PC-3 (cell line): ENCODE measurements around the gene SGCG. TPM values are rescaled to one million over a fixed set of nuclear protein-coding genes. Genes with fewer than 3 reads are reported as not detected.

Experiments used
- ATAC-seq: fragments of 200-7000 bp; cut with Tn5 transposase; 2 replicates; pipeline ENCODE4 v1.9.1; 2020; ENCODE audit warnings: mild to moderate bottlenecking, moderate library complexity
- BruUV-seq: library from RNA; stranded (reverse); fragments of 400-500 nt; replicated peaks from 2 replicates; lab custom pipeline; 2021; lab: Mats Ljungman, UMichigan
- CTCF ChIA-PET: fragments of 300-600 bp; sonication (Branson Sonifier 250); formaldehyde crosslinking; loops from one replicate; lab custom pipeline; 2022; ENCODE audit warnings: antibody characterized with exemption; lab: Charles Lee
- POLR2A ChIA-PET: fragments of 300-600 bp; sonication (Branson Sonifier 250); formaldehyde crosslinking; loops from one replicate; lab custom pipeline; 2022; ENCODE audit warnings: antibody characterized with exemption; ENCODE audit not compliant: unreplicated experiment; lab: Charles Lee
- DNase-seq: peaks from one replicate; pipeline ENCODE4 v3.0.0-alpha.2; 2015
- H2AFZ ChIP-seq: fragments of 300-600 bp; sonication (generic); 2 replicates; pipeline ENCODE4 v1.6.0; 2016; ENCODE audit warnings: antibody characterized with exemption, low read length
- H3F3A ChIP-seq: fragments of 300-600 bp; sonication (generic); one replicate; pipeline ENCODE4 v1.6.0; 2017; ENCODE audit warnings: antibody characterized with exemption, low read length, control low read depth, mild to moderate bottlenecking; ENCODE audit not compliant: unreplicated experiment
- H3K27ac ChIP-seq: fragments of 300-600 bp; sonication (generic); 2 replicates; pipeline ENCODE4 v1.5.1; 2016; ENCODE audit warnings: mild to moderate bottlenecking, low read length
- H3K27me3 ChIP-seq: fragments of 300-600 bp; sonication (generic); 2 replicates; pipeline ENCODE4 v1.6.1; 2016; ENCODE audit warnings: low read length, mixed read lengths
- H3K36me3 ChIP-seq: fragments of 300-600 bp; sonication (generic); 2 replicates; pipeline ENCODE4 v1.6.1; 2016; ENCODE audit warnings: low read depth, mixed run types, low read length, mixed read lengths
- H3K4me1 ChIP-seq: fragments of 300-600 bp; sonication (generic); 2 replicates; pipeline ENCODE4 v1.5.1; 2016; ENCODE audit warnings: low read length; ENCODE audit not compliant: insufficient read depth
- H3K4me2 ChIP-seq: fragments of 300-600 bp; sonication (generic); 2 replicates; pipeline ENCODE4 v1.6.0; 2016; ENCODE audit warnings: low read length
- H3K4me3 ChIP-seq: fragments of 300-600 bp; sonication (generic); 2 replicates; pipeline ENCODE4 v1.5.1; 2016; ENCODE audit warnings: mild to moderate bottlenecking, low read length, mixed read lengths
- H3K79me2 ChIP-seq: fragments of 300-600 bp; sonication (generic); 2 replicates; pipeline ENCODE4 v1.6.1; 2017; ENCODE audit warnings: low read length, mixed read lengths
- H3K9ac ChIP-seq: fragments of 300-600 bp; sonication (generic); 2 replicates; pipeline ENCODE4 v1.6.0; 2016; ENCODE audit warnings: mild to moderate bottlenecking, low read length
- H3K9me2 ChIP-seq: fragments of 300-600 bp; sonication (generic); replicated peaks from 2 replicates; pipeline ENCODE4 v1.6.1; 2016; ENCODE audit warnings: mixed run types, low read length, mixed read lengths
- H3K9me3 ChIP-seq: fragments of 300-600 bp; sonication (generic); 2 replicates; pipeline ENCODE4 v1.6.1; 2016; ENCODE audit warnings: low read length, mixed read lengths
- H4K20me1 ChIP-seq: fragments of 300-600 bp; sonication (generic); 2 replicates; pipeline ENCODE4 v1.6.1; 2016; ENCODE audit warnings: low read length, mixed read lengths
- CTCF ChIP-seq: fragments of 300-600 bp; sonication (generic); conservative IDR thresholded peaks from 2 replicates; pipeline ENCODE4 v1.5.1; 2017; ENCODE audit warnings: antibody characterized with exemption, low read depth, mild to moderate bottlenecking, low read length
- EZH2 ChIP-seq: fragments of 300-600 bp; sonication (generic); IDR thresholded peaks from one replicate; pipeline ENCODE4 v1.6.1; 2017; ENCODE audit warnings: antibody characterized with exemption, mild to moderate bottlenecking, low read length; ENCODE audit not compliant: unreplicated experiment
- EZH2phosphoT487 ChIP-seq: fragments of 300-600 bp; sonication (generic); IDR thresholded peaks from 2 replicates; pipeline ENCODE4 v1.6.1; 2018; ENCODE audit warnings: mild to moderate bottlenecking, antibody characterized with exemption, low read length, borderline replicate concordance
- intact Hi-C: fragments of 100-400 bp; cut with micrococcal nuclease; formaldehyde crosslinking; loops from 2 replicates; pipeline ENCODE4 v1.9.0; 2023
- total RNA-seq: library from RNA; depleted of rRNA; stranded (reverse); fragments of >200 nt; gene quantifications from 2 replicates; pipeline ENCODE4 v1.2.3, GENCODE V29; 2014

The SGCG gene
- total RNA-seq, 1 experiment from 2014 or later = not detected

GRCh38 chr13:23348262-23349127 lies 167.7 kb downstream of the SGCG start:
- TF ChIP-seq EZH2phosphoT487 (no peak), EZH2 (no peak), CTCF (peak; percentile 38)
- H4K20me1 ChIP-seq = no peaks in the 10 kb centered on the region
- POLR2A ChIA-PET = no interaction called here
- H3K79me2 ChIP-seq = 0 out of 2 replicates have a peak, but pooled peaks cover 4% of the 10 kb centered on the region
- intact Hi-C loops = no loop called here
- ATAC-seq = no peak
- CTCF ChIA-PET = no interaction called here
- H3K9me2 ChIP-seq = no peaks in the 10 kb centered on the region
- peaks cover 31% of the 10 kb centered on the region; the same call in 1 of the 2 replicates for H3K36me3 ChIP-seq
- H3K27me3 ChIP-seq = no peaks in the 10 kb centered on the region
- no TSS peak for BruUV-seq
- H3K4me1 ChIP-seq = no peaks in the 10 kb centered on the region
- no peak overlapping the region for H3K9ac ChIP-seq
- no peak overlapping the region for H3K27ac ChIP-seq
- no peak overlapping the region for H2AFZ ChIP-seq
- no peaks in the 10 kb centered on the region for H3F3A ChIP-seq
- no peak overlapping the region for H3K4me2 ChIP-seq
- DNase-seq = no peak
- no peak overlapping the region for H3K4me3 ChIP-seq
- H3K9me3 ChIP-seq = no peaks in the 10 kb centered on the region

GRCh38 chr13:23349161-23349897 lies 168.6 kb downstream of the SGCG start:
- no peak overlapping the region for H3K4me3 ChIP-seq
- DNase-seq (no peak), ATAC-seq (no peak)
- ChIA-PET POLR2A (no interaction called here), CTCF (no interaction called here)
- TF ChIP-seq CTCF (peak; percentile 7), EZH2 (no peak), EZH2phosphoT487 (no peak)
- no peak overlapping the region for H3K4me2 ChIP-seq
- no peaks in the 10 kb centered on the region for H3K9me3 ChIP-seq
- H3K27me3 ChIP-seq = no peaks in the 10 kb centered on the region
- H3K79me2 ChIP-seq = 0 out of 2 replicates have a peak, but pooled peaks cover 4% of the 10 kb centered on the region
- no peak overlapping the region for H3K27ac ChIP-seq
- peaks cover 29% of the 10 kb centered on the region; the same call in 1 of the 2 replicates for H3K36me3 ChIP-seq
- H3K9ac ChIP-seq = no peak overlapping the region
- BruUV-seq = no TSS peak
- H3F3A ChIP-seq = no peaks in the 10 kb centered on the region
- no peak overlapping the region for H2AFZ ChIP-seq
- H3K9me2 ChIP-seq = no peaks in the 10 kb centered on the region
- intact Hi-C loops = no loop called here
- H4K20me1 ChIP-seq = no peaks in the 10 kb centered on the region
- H3K4me1 ChIP-seq = no peaks in the 10 kb centered on the region
